BLaER1 treated with 17β-estradiol and CSF1 and Interleukin-3, amounts not matched to agents 10 nM and 100 nM (cell line): Measurements from ENCODE around the gene SNX14.

Experiments
- H3K27ac ChIP-seq, 11 experiments: shearing (Covaris generic); formaldehyde crosslinking; 2 replicates each; pipeline ENCODE4 v1.8.1; 2022
- H3K27me3 ChIP-seq, 11 experiments: shearing (Covaris generic); formaldehyde crosslinking; 2 replicates each; pipeline ENCODE4 v1.8.1; 2022
- H3K36me3 ChIP-seq, 11 experiments: shearing (Covaris generic); formaldehyde crosslinking; 2 replicates each; pipeline ENCODE4 v1.8.1; 2022
- H3K4me1 ChIP-seq, 10 experiments: shearing (Covaris generic); formaldehyde crosslinking; 2 replicates each; pipeline ENCODE4 v1.8.1; 2022
- H3K4me2 ChIP-seq, 11 experiments: shearing (Covaris generic); formaldehyde crosslinking; 2 replicates each; pipeline ENCODE4 v1.8.1; 2022
- H3K4me3 ChIP-seq, 10 experiments: shearing (Covaris generic); formaldehyde crosslinking; 2 replicates each; pipeline ENCODE4 v1.8.1; 2022
- H3K9ac ChIP-seq, 11 experiments: shearing (Covaris generic); formaldehyde crosslinking; 2 replicates each; pipeline ENCODE4 v1.8.1; 2022
- H3K9me3 ChIP-seq, 11 experiments: shearing (Covaris generic); formaldehyde crosslinking; replicated peaks in 1 of 11; 2 replicates each; pipeline ENCODE4 v1.8.1; 2022
- H4K20me1 ChIP-seq, 11 experiments: shearing (Covaris generic); formaldehyde crosslinking; 2 replicates each; pipeline ENCODE4 v1.8.1; 2022
- Cebpa-rat ChIP-seq, 11 experiments: shearing (Covaris generic); IDR thresholded peaks; 2 replicates each; pipeline ENCODE4 v1.8.1; 2022

The SNX14 gene

DNA sequence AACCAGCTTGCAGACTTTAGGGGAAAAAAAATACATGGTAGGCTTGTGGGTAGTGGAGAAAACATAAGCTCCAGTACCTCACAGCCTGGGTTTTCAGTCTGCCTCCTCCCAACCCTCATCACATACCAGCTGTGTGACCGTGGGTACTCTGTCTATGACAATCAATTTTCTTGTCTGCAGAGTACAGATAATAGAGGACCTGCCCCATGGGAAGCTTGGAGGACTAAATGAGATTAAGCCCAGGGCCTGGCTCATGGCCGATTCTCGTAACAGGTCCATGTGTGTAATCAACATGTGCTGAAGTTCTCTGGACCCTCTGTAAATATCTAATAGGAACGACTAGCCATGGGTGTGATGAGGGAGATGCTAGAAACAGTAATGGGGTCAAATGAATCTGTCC, 109.8 kb downstream of the SNX14 start:
- H3K27ac ChIP-seq = no peak overlapping the region
- no peak overlapping the region for H3K4me3 ChIP-seq
- no peaks in the 10 kb centered on the region; a peak in 1 of 22 replicates for H3K36me3 ChIP-seq
- no peak for TF ChIP-seq Cebpa-rat (IDR thresholded peaks at IDR 0.05)
- no peaks in the 10 kb centered on the region for H4K20me1 ChIP-seq
- H3K27me3 ChIP-seq = no peaks in the 10 kb centered on the region
- H3K9me3 ChIP-seq = no peaks in the 10 kb centered on the region
- no peak overlapping the region for H3K4me2 ChIP-seq
- H3K4me1 ChIP-seq = peaks cover 7 to 16% (median 13%) of the 10 kb centered on the region in 10 experiments
- H3K9ac ChIP-seq = no peak overlapping the region

DNA sequence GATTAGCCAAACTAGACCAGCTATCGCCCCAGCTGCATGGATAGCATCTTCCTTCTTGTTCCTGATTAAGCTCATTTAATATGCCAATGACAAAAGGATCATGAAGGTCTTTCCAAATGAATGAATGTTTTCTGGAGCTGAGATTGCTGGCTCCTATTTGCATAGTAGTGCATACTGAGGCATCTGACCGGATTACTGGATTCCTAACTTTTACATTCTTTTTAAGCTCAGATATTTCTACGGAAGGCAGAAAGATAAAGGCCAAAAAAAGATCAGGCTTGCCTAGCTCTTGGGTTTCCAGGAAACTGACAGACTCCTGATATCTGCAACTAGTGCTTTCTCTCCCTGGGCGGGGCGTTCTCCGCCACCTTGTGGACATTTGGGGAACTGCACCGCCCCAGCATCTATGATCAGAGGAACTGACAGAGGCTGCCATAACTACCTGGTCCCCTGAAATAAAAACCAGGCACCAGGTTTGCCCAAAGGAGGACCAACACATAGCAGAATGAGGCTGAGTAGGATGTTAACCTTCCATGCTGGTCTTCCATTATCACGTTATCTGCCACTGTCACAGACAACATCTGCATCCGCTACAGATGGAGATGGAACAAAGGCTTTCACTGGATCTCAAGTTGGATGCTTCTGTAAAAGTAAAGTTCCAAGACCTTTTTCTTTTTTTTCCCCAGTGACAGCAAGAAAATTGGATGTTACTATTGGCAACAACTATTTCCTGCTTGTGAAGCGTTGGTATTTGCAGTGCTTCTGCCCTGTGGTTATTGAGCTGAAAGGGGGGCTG, 110.6 kb downstream of the SNX14 start:
- peak overlapping the region; percentile 14 to 59 (median 51); a peak in 19 of 22 replicates for H3K4me2 ChIP-seq
- H3K27me3 ChIP-seq = no peaks in the 10 kb centered on the region
- H3K9ac ChIP-seq = no peak overlapping the region
- no peak overlapping the region for H3K4me3 ChIP-seq
- no peaks in the 10 kb centered on the region; a peak in 1 of 22 replicates for H3K36me3 ChIP-seq
- no peaks in the 10 kb centered on the region for H4K20me1 ChIP-seq
- TF ChIP-seq Cebpa-rat (IDR thresholded peaks at IDR 0.05) = no peak
- peak overlapping the region in 6 of 11 experiments; percentile 16 to 50 (median 28); a peak in 5 of 22 replicates for H3K27ac ChIP-seq
- H3K4me1 ChIP-seq = peaks cover 7 to 16% (median 13%) of the 10 kb centered on the region in 10 experiments
- no peaks in the 10 kb centered on the region for H3K9me3 ChIP-seq

- H3K4me3 ChIP-seq = no peak overlapping the region
- H4K20me1 ChIP-seq = no peaks in the 10 kb centered on the region
- TF ChIP-seq Cebpa-rat (IDR thresholded peaks at IDR 0.05) = no peak
- H3K9ac ChIP-seq = no peak overlapping the region
- H3K36me3 ChIP-seq = no peaks in the 10 kb centered on the region; a peak in 1 of 22 replicates
- H3K9me3 ChIP-seq = no peaks in the 10 kb centered on the region
- H3K4me2 ChIP-seq = peak overlapping the region; percentile 14 to 59 (median 51); a peak in 20 of 22 replicates
- H3K27me3 ChIP-seq = no peaks in the 10 kb centered on the region
- H3K4me1 ChIP-seq = peaks cover 7 to 16% (median 13%) of the 10 kb centered on the region in 10 experiments
- peak overlapping the region in 6 of 11 experiments; percentile 16 to 50 (median 28); a peak in 5 of 22 replicates for H3K27ac ChIP-seq
These were observed 111.3 kb downstream of the SNX14 start for GRCh38 chr6:85482206-85482904.

GRCh38 chr6:85479208-85479607, 114.5 kb downstream of the SNX14 start:
- Histone ChIP-seq H4K20me1 (no peaks in the 10 kb centered on the region), H3K4me3 (no peak overlapping the region), H3K27me3 (no peaks in the 10 kb centered on the region), H3K27ac (no peak overlapping the region), H3K4me1 (peaks cover 7 to 16% (median 13%) of the 10 kb centered on the region in 10 experiments), H3K4me2 (no peak overlapping the region), H3K9ac (no peak overlapping the region), H3K36me3 (peaks cover 0 to 17% (median 9%) of the 10 kb centered on the region in 11 experiments; a peak in 7 of 22 replicates), H3K9me3 (peaks cover 0 to 14% (median 8%) of the 10 kb centered on the region in 11 experiments; a peak in 9 of 22 replicates)
- no peak for TF ChIP-seq Cebpa-rat (IDR thresholded peaks at IDR 0.05)

- Histone ChIP-seq H3K9ac (no peak overlapping the region), H3K27ac (no peak overlapping the region), H3K4me2 (no peak overlapping the region), H3K4me3 (no peak overlapping the region), H3K4me1 (peaks cover 0 to 1% (median 0%) of the 10 kb centered on the region in 10 experiments; a peak in 1 of 20 replicates), H3K9me3 (peaks cover 0 to 14% (median 8%) of the 10 kb centered on the region in 11 experiments; a peak in 9 of 22 replicates), H3K27me3 (no peaks in the 10 kb centered on the region), H3K36me3 (peaks cover 0 to 17% (median 9%) of the 10 kb centered on the region in 11 experiments; a peak in 8 of 22 replicates), H4K20me1 (no peaks in the 10 kb centered on the region)
- no peak for TF ChIP-seq Cebpa-rat (IDR thresholded peaks at IDR 0.05)
These were observed 117.1 kb downstream of the SNX14 start for GRCh38 chr6:85476532-85476931.

- H4K20me1 ChIP-seq = no peaks in the 10 kb centered on the region
- H3K9me3 ChIP-seq = peaks cover 0 to 14% (median 8%) of the 10 kb centered on the region in 11 experiments; a peak in 9 of 22 replicates
- no peaks in the 10 kb centered on the region for H3K27me3 ChIP-seq
- H3K9ac ChIP-seq = no peak overlapping the region
- H3K36me3 ChIP-seq = peaks cover 0 to 25% (median 9%) of the 10 kb centered on the region in 11 experiments; a peak in 9 of 22 replicates
- no peak overlapping the region for H3K27ac ChIP-seq
- H3K4me3 ChIP-seq = no peak overlapping the region
- TF ChIP-seq Cebpa-rat (IDR thresholded peaks at IDR 0.05) = no peak
- no peak overlapping the region for H3K4me2 ChIP-seq
- H3K4me1 ChIP-seq = peaks cover 0 to 19% (median 15%) of the 10 kb centered on the region in 10 experiments; a peak in 14 of 20 replicates
These were observed 119.9 kb downstream of the SNX14 start for GRCh38 chr6:85473748-85474147.

DNA sequence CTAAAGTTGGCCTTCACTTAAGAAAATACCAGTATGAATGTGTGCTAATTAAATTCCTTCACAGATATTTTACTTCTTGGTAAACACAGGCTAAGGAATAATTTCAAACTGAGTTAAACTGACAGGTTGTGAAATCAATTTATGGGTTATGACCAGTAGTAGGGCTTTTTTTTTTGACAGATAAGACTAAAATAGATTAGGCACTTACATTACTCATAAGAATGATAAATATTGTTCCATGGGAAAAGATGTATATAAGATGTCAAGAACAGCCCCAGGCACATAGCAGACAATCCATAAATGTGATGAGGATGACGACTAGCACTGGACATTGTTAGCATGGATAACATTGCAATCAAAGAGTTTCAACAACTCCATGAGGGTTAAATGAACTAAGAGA, 120.9 kb downstream of the SNX14 start:
- Histone ChIP-seq H3K9ac (no peak overlapping the region), H4K20me1 (no peaks in the 10 kb centered on the region), H3K4me2 (no peak overlapping the region), H3K27me3 (no peaks in the 10 kb centered on the region), H3K4me3 (no peak overlapping the region), H3K4me1 (peaks cover 0 to 25% (median 15%) of the 10 kb centered on the region in 10 experiments; a peak in 14 of 20 replicates), H3K9me3 (peaks cover 0 to 14% (median 8%) of the 10 kb centered on the region in 11 experiments; a peak in 9 of 22 replicates), H3K27ac (no peak overlapping the region), H3K36me3 (peaks cover 0 to 26% (median 9%) of the 10 kb centered on the region in 11 experiments; a peak in 9 of 22 replicates)
- TF ChIP-seq Cebpa-rat (IDR thresholded peaks at IDR 0.05) = no peak

DNA sequence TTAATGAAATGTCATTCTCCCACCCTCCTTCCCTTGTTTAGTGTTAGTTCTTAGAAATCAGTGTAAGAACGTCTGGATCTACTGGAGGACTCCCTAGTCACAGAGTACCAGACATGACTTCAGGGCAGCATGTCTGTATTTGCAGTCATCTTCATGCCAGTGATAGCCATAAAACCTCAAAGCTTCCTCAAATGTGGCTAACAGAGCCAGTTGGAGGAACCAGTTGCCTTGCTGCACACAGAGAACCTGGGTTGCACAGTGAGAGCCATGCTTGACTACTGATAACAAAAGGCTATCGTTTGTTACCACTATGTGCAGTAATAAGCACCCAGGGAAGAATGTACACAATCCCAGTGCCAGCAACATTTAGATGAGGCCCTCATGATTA, 123.6 kb downstream of the SNX14 start:
- Histone ChIP-seq H3K9ac (no peak overlapping the region), H3K4me1 (peaks cover 11 to 43% (median 30%) of the 10 kb centered on the region in 10 experiments), H3K27ac (peak overlapping the region in 1 of 11 experiments; percentile 32; a peak in 2 of 22 replicates), H3K4me2 (peak overlapping the region in 8 of 11 experiments; percentile 7 to 35 (median 22); a peak in 8 of 22 replicates), H3K4me3 (no peak overlapping the region), H3K9me3 (no peaks in the 10 kb centered on the region), H3K36me3 (peaks cover 0 to 15% (median 0%) of the 10 kb centered on the region in 11 experiments; a peak in 5 of 22 replicates), H4K20me1 (no peaks in the 10 kb centered on the region), H3K27me3 (no peaks in the 10 kb centered on the region)
- TF ChIP-seq Cebpa-rat (IDR thresholded peaks at IDR 0.05) = no peak
